H1 (cell line): Measurements from ENCODE around the gene SPI1. TPM values are rescaled to one million over a fixed set of nuclear protein-coding genes. Genes with fewer than 3 reads are reported as not detected.

Experiments used
- CTCF ChIA-PET: fragments of 300-600 bp; sonication (Branson Sonifier 250); formaldehyde crosslinking; loops from one replicate; lab custom pipeline; 2021; ENCODE audit not compliant: partially characterized antibody; lab: Charles Lee
- POLR2A ChIA-PET: fragments of 300-600 bp; sonication (Branson Sonifier 250); formaldehyde crosslinking; loops from one replicate; lab custom pipeline; 2021; ENCODE audit warnings: inconsistent platforms; ENCODE audit not compliant: partially characterized antibody; lab: Charles Lee
- DNase-seq, 2 experiments: peaks; one replicate each; pipeline versions ENCODE4 v3.0.0 to v3.0.0-alpha.2; 2010 to 2022; ENCODE audit warnings: low spot score in 2 of 2, low read depth in 1 of 2, mixed read lengths in 1 of 2
- FAIRE-seq: peaks from 2 replicates; lab custom pipeline; 2011; peaks lifted over from hg19 to GRCh38; lab: Jason Lieb, UNC
- H2AFZ ChIP-seq: 2 replicates; pipeline ENCODE4 v1.8.1; 2012; ENCODE audit warnings: low read length, inconsistent platforms
- H2AK5ac ChIP-seq: 2 replicates; pipeline ENCODE4 v1.6.1; 2013; ENCODE audit warnings: low read depth, low read length
- H2BK120ac ChIP-seq: replicated peaks from 2 replicates; pipeline ENCODE3; 2013; ENCODE audit warnings: low read depth, low read length, inconsistent platforms
- H2BK12ac ChIP-seq: 2 replicates; pipeline ENCODE4 v1.6.1; 2013; ENCODE audit warnings: low read depth, low read length
- H2BK15ac ChIP-seq: 2 replicates; pipeline ENCODE4 v1.6.1; 2013; ENCODE audit warnings: low read length
- H2BK20ac ChIP-seq: 2 replicates; pipeline ENCODE4 v1.6.1; 2013; ENCODE audit warnings: low read length
- H2BK5ac ChIP-seq: 2 replicates; pipeline ENCODE4 v1.6.1; 2013; ENCODE audit warnings: low read depth, low read length
- H3K14ac ChIP-seq: 2 replicates; pipeline ENCODE4 v1.6.1; 2013; ENCODE audit warnings: inconsistent platforms; ENCODE audit not compliant: insufficient read length
- H3K18ac ChIP-seq: 2 replicates; pipeline ENCODE4 v1.6.1; 2013; ENCODE audit warnings: low read length; ENCODE audit errors: extremely low read depth
- H3K23ac ChIP-seq: 2 replicates; pipeline ENCODE4 v1.6.1; 2013; ENCODE audit warnings: inconsistent platforms; ENCODE audit not compliant: insufficient read length
- H3K23me2 ChIP-seq: 2 replicates; pipeline ENCODE4 v1.6.1; 2013; ENCODE audit warnings: low read depth, low read length
- H3K27ac ChIP-seq: 2 replicates; pipeline ENCODE4 v1.6.1; 2011; ENCODE audit warnings: low read depth, low read length, inconsistent platforms
- H3K27me3 ChIP-seq, 4 experiments: replicated peaks in 1 of 4; 1 replicate in 1 of 4; 2 replicates in 3 of 4; pipeline versions ENCODE4 v1.6.1 to v1.8.1; 2011 to 2013; ENCODE audit warnings: low read length in 3 of 4, mild to moderate bottlenecking in 3 of 4, inconsistent platforms in 2 of 4, mixed read lengths in 2 of 4, moderate library complexity in 1 of 4; ENCODE audit not compliant: control insufficient read depth in 3 of 4, insufficient read depth in 3 of 4; ENCODE audit errors: extremely low read depth in 1 of 4
- H3K36me3 ChIP-seq, 4 experiments: 2 replicates each; pipeline versions ENCODE4 v1.6.1 to v1.8.1; 2011 to 2013; ENCODE audit warnings: mild to moderate bottlenecking in 4 of 4, low read length in 3 of 4, moderate library complexity in 2 of 4, control low read depth in 1 of 4, inconsistent platforms in 1 of 4; ENCODE audit not compliant: insufficient read depth in 4 of 4, control insufficient read depth in 2 of 4
- H3K4ac ChIP-seq: replicated peaks from 2 replicates; pipeline ENCODE3; 2013; ENCODE audit warnings: low read length, low read depth, mixed read lengths, inconsistent platforms; ENCODE audit not compliant: insufficient read length
- H3K4me1 ChIP-seq, 4 experiments: replicated peaks in 1 of 4; 1 replicate in 1 of 4; 2 replicates in 3 of 4; pipeline versions ENCODE4 v1.6.1 to v1.8.1; 2011 to 2013; ENCODE audit warnings: low read length in 3 of 4, inconsistent platforms in 2 of 4, mixed read lengths in 1 of 4; ENCODE audit not compliant: insufficient read depth in 4 of 4, control insufficient read depth in 3 of 4
- H3K4me2 ChIP-seq, 2 experiments: 2 replicates each; pipeline versions ENCODE4 v1.6.1 to v1.8.1; 2011 to 2013; ENCODE audit warnings: low read depth in 2 of 2, low read length in 2 of 2, control low read depth in 1 of 2, inconsistent platforms in 1 of 2, mild to moderate bottlenecking in 1 of 2; ENCODE audit not compliant: insufficient read depth in 1 of 2
- H3K4me3 ChIP-seq, 4 experiments: fragments of 200-600, 300-600 bp in 1 of 4; sonication (generic), shearing (Covaris generic), sonication (Bioruptor Twin) in 1 of 4; 2 replicates each; pipeline versions ENCODE4 v1.5.1 to v1.8.1; 2011 to 2016; ENCODE audit warnings: low read length in 4 of 4, low read depth in 3 of 4, control low read depth in 2 of 4, inconsistent platforms in 2 of 4, mild to moderate bottlenecking in 2 of 4, mixed read lengths in 1 of 4, moderate library complexity in 1 of 4; ENCODE audit not compliant: insufficient read depth in 2 of 4; ENCODE audit errors: extremely low read depth in 1 of 4
- H3K56ac ChIP-seq: replicated peaks from 2 replicates; pipeline ENCODE3; 2013; ENCODE audit warnings: low read depth, mild to moderate bottlenecking, mixed read lengths, low read length, inconsistent platforms; ENCODE audit not compliant: insufficient read length
- H3K79me1 ChIP-seq: 2 replicates; pipeline ENCODE4 v1.6.1; 2013; ENCODE audit warnings: low read depth, low read length, control low read depth
- H3K79me2 ChIP-seq, 2 experiments: 2 replicates each; pipeline versions ENCODE4 v1.6.1 to v1.8.1; 2012 to 2013; ENCODE audit warnings: low read length in 2 of 2, mild to moderate bottlenecking in 2 of 2, inconsistent platforms in 1 of 2; ENCODE audit not compliant: insufficient read depth in 2 of 2, control insufficient read depth in 1 of 2
- H3K9ac ChIP-seq, 4 experiments: replicated peaks in 1 of 4; 1 replicate in 1 of 4; 2 replicates in 3 of 4; pipeline versions ENCODE4 v1.6.1 to v1.8.1; 2011 to 2013; ENCODE audit warnings: low read depth in 3 of 4, low read length in 3 of 4, control low read depth in 2 of 4, mild to moderate bottlenecking in 2 of 4, moderate library complexity in 2 of 4, inconsistent platforms in 1 of 4; ENCODE audit errors: extremely low read depth in 1 of 4
- H3K9me3 ChIP-seq, 2 experiments: 2 replicates each; pipeline versions ENCODE4 v1.6.1 to v1.8.1; 2012 to 2013; ENCODE audit warnings: mild to moderate bottlenecking in 2 of 2, moderate library complexity in 2 of 2, control low read depth in 1 of 2, inconsistent platforms in 1 of 2, low read depth in 1 of 2, low read length in 1 of 2, mixed read lengths in 1 of 2; ENCODE audit not compliant: insufficient read depth in 2 of 2
- H4K20me1 ChIP-seq, 2 experiments: replicated peaks in 1 of 2; 2 replicates each; pipeline versions ENCODE3 to v1.8.1; 2011 to 2013; ENCODE audit warnings: inconsistent platforms in 2 of 2, low read length in 2 of 2, mild to moderate bottlenecking in 1 of 2; ENCODE audit not compliant: insufficient read depth in 2 of 2, control insufficient read depth in 1 of 2
- H4K5ac ChIP-seq: 2 replicates; pipeline ENCODE4 v1.6.1; 2013; ENCODE audit warnings: low read length, low read depth, mixed read lengths, inconsistent platforms; ENCODE audit not compliant: insufficient read length
- H4K8ac ChIP-seq: 2 replicates; pipeline ENCODE4 v1.8.0; 2013; ENCODE audit warnings: mild to moderate bottlenecking, moderate library complexity, low read length, inconsistent platforms; ENCODE audit not compliant: insufficient read depth; ENCODE audit errors: extremely low read depth
- H4K91ac ChIP-seq: replicated peaks from 2 replicates; pipeline ENCODE3; 2013; ENCODE audit warnings: low read length, mixed read lengths, inconsistent platforms; ENCODE audit not compliant: insufficient read length
- CHD2 ChIP-seq: IDR thresholded peaks from 2 replicates; pipeline ENCODE4 v1.6.1; 2012; ENCODE audit warnings: low read length, improper control_type of control experiment
- CTBP2 ChIP-seq: IDR thresholded peaks from 2 replicates; pipeline ENCODE4 v1.7.0; 2011; ENCODE audit warnings: borderline replicate concordance, mild to moderate bottlenecking, moderate library complexity, mixed read lengths, low read length; ENCODE audit not compliant: insufficient read depth, insufficient read length
- GABPA ChIP-seq: IDR thresholded peaks from 2 replicates; pipeline ENCODE4 v1.6.1; 2011; ENCODE audit warnings: mild to moderate bottlenecking, low read length, moderate library complexity, borderline replicate concordance; ENCODE audit not compliant: insufficient read depth
- GTF2F1 ChIP-seq: IDR thresholded peaks from 2 replicates; pipeline ENCODE4 v1.6.1; 2012; ENCODE audit warnings: low read depth, low read length, improper control_type of control experiment, borderline replicate concordance
- POLR2A ChIP-seq, 2 experiments: IDR thresholded peaks; 1 replicate in 1 of 2; 2 replicates in 1 of 2; pipeline ENCODE4 v1.6.1; 2011; ENCODE audit warnings: low read depth in 2 of 2, low read length in 2 of 2, mild to moderate bottlenecking in 2 of 2; ENCODE audit errors: control extremely low read depth in 1 of 2
- POU5F1 ChIP-seq: IDR thresholded peaks from 2 replicates; pipeline ENCODE4 v1.6.1; 2011; ENCODE audit warnings: low read depth, mild to moderate bottlenecking, low read length, moderate library complexity
- RXRA ChIP-seq: IDR thresholded peaks from 2 replicates; pipeline ENCODE4 v1.6.1; 2011; ENCODE audit warnings: low read depth, mild to moderate bottlenecking, low read length, moderate library complexity; ENCODE audit not compliant: insufficient read depth
- SP1 ChIP-seq: IDR thresholded peaks from 2 replicates; pipeline ENCODE4 v1.6.1; 2011; ENCODE audit warnings: low read depth, low read length
- SRF ChIP-seq: IDR thresholded peaks from 2 replicates; pipeline ENCODE4 v1.6.1; 2011; ENCODE audit warnings: mild to moderate bottlenecking, low read depth, low read length, moderate library complexity
- SUZ12 ChIP-seq: fragments of 200-600 bp; sonication (generic); IDR thresholded peaks from 2 replicates; pipeline ENCODE4 v1.6.1; 2012; ENCODE audit warnings: mild to moderate bottlenecking, inconsistent platforms, low read length, moderate library complexity, mixed read lengths
- TBP ChIP-seq: IDR thresholded peaks from 2 replicates; pipeline ENCODE4 v1.6.1; 2011; ENCODE audit warnings: low read depth, low read length, improper control_type of control experiment
- WGBS, 2 experiments: shearing (Covaris generic) in 1 of 2; methylation state at CpG; one replicate each; pipeline versions ENCODE4 v1.1.6 to v1.1.7; 2013 to 2015; ENCODE audit warnings: low lambda C conversion rate in 2 of 2, mixed read lengths in 2 of 2, inconsistent platforms in 1 of 2, low coverage in 1 of 2, missing lambda C conversion rate in 1 of 2; ENCODE audit not compliant: insufficient replicate concordance in 2 of 2, insufficient coverage in 1 of 2, insufficient read length in 1 of 2; ENCODE audit errors: extremely low coverage in 1 of 2, missing lambda C conversion rate in 1 of 2; 5-methylcytosine and 5-hydroxymethylcytosine counted together
- polyA plus RNA-seq, 7 experiments: library from polyadenylated mRNA; depleted of rRNA in 3 of 7; stranded (reverse) in 5 of 7; unstranded in 2 of 7; fragments of >200 nt in 5 of 7; fragments of 200-250 nt in 2 of 7; gene quantifications; 1 replicate in 5 of 7; 2 replicates in 1 of 7; 4 replicates in 1 of 7; pipeline versions ENCODE4 v1.2.1 to v1.2.3, GENCODE V29; 2011 to 2013; ENCODE audit warnings: missing spikeins in 2 of 7, mixed read lengths in 2 of 7
- total RNA-seq: library from RNA; stranded (reverse); fragmentation: NEBNext Ultra II Directional; extraction: Animal tissue kit (Norgen Biotek cat#: 25700); gene quantifications from 2 replicates; pipeline ENCODE4 v1.2.1, GENCODE V29; 2021

The SPI1 gene
- total and polyA plus RNA-seq, 2 of the 8 experiments (the other 6 are each of a cell fraction or from before 2014, with no cell fraction given): 0.12 TPM; not detected in 1

DNA sequence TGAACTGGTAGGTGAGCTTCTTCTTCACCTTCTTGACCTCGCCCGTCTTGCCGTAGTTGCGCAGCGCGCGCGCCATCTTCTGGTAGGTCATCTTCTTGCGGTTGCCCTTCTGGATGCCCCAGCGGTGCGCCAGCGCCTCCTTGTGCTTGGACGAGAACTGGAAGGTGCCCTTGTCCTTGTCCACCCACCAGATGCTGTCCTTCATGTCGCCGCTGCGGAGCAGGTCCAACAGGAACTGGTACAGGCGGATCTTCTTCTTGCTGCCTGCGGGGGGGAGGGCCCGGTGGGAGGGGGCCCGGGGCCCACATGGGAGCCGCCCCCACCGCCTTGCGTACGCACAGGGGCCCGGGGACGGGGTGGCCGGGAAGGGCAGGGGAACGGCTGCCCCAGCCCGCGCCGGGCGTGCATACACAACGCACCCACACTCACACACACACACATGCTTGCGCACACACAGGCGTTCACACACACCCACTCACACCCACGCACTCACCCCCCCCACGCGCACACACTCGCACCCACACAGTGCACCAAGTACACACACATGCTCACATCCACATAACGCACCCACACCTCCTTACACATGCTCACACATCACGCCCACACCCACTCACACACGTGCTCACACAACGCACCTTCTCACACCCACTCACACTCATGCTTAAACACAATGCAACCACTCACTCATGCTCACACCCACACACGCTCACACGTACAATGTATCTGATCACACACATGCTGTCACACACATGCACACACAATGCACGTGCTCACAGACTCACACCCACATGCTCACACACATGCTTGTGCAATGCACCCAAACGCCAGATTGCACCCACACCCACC is 22.8 kb downstream of the SPI1 start:
- H3K79me2 ChIP-seq: no peaks in the 10 kb centered on the region
- H4K5ac ChIP-seq: no peak overlapping the region
- H3K56ac ChIP-seq: no peak overlapping the region
- 44 to 100% methylated on average over 2 to 28 of the region's 47 CpGs for WGBS, 2 experiments
- FAIRE-seq (peak; percentile 80), DNase-seq (peak; percentile 95 to 100)
- peak overlapping the region; percentile 55 for H3K4ac ChIP-seq
- H2BK15ac ChIP-seq: peak overlapping the region; percentile 97
- no peak overlapping the region for H2AFZ ChIP-seq
- H2BK120ac ChIP-seq: no peak overlapping the region
- ChIA-PET POLR2A (interaction anchor here (0.7 to 1.6 kb wide), 7 partner anchors 23 to 100 kb away, joined by 3 read pairs; no protein-coding TSS in a partner anchor), CTCF (interaction anchor here (0.6 to 2.6 kb wide), 55 partner anchors 8 to 226 kb away, joined by 3 to 32 read pairs (median 4); partner anchors contain the start of genes ACP2 and NR1H3)
- no peak overlapping the region; the same call in 1 of the 2 replicates for H4K8ac ChIP-seq
- H3K4me1 ChIP-seq: peaks cover 0 to 12% (median 5%) of the 10 kb centered on the region in 4 experiments; a peak in 6 of 7 replicates
- H3K23ac ChIP-seq: no peak overlapping the region
- no peak overlapping the region for H3K27ac ChIP-seq
- H2BK20ac ChIP-seq: 0 out of 2 replicates have a peak overlapping the region, but pooled peaks have one; percentile 51
- peak overlapping the region; percentile 90 for H4K91ac ChIP-seq
- H4K20me1 ChIP-seq: peaks cover 0 to 12% of the 10 kb centered on the region in 2 experiments
- peaks cover 0 to 5% of the 10 kb centered on the region in 2 experiments; a peak in 1 of 4 replicates for H3K9me3 ChIP-seq
- H3K4me2 ChIP-seq: peak overlapping the region in 1 of 2 experiments; percentile 60; a peak in 2 of 4 replicates
- H2BK12ac ChIP-seq: peak overlapping the region; percentile 73; the same call in 1 of the 2 replicates
- H3K79me1 ChIP-seq: 0 out of 2 replicates have a peak, but pooled peaks cover 2% of the 10 kb centered on the region
- H3K27me3 ChIP-seq: no peaks in the 10 kb centered on the region
- peak overlapping the region; percentile 94 for H2AK5ac ChIP-seq
- H3K18ac ChIP-seq: 0 out of 2 replicates have a peak overlapping the region, but pooled peaks have one; percentile 78
- H3K36me3 ChIP-seq: no peaks in the 10 kb centered on the region; a peak in 1 of 8 replicates
- peak overlapping the region; percentile 41 for H2BK5ac ChIP-seq
- H3K23me2 ChIP-seq: peaks cover 16% of the 10 kb centered on the region
- H3K4me3 ChIP-seq: peak overlapping the region; percentile 5 to 59 (median 18); a peak in 5 of 8 replicates
- no peak overlapping the region; a peak in 1 of 7 replicates for H3K9ac ChIP-seq
- H3K14ac ChIP-seq: no peak overlapping the region
- TF ChIP-seq POLR2A (IDR thresholded peaks at IDR 0.05; ENCODE audit: control extremely low read depth in 1 of 2, low read depth in 2 of 2, low read length in 2 of 2): peak in 1 of 2 experiments; percentile 64; a peak in 1 of 3 replicates
- TF ChIP-seq SP1: no peak
- no peak for TF ChIP-seq SRF
- TF ChIP-seq POU5F1: no peak
- no peak for TF ChIP-seq CHD2
- no peak for TF ChIP-seq SUZ12
- peak; percentile 45; the same call in 1 of the 2 replicates for TF ChIP-seq TBP
- no peak for TF ChIP-seq RXRA
- no peak for TF ChIP-seq CTBP2
- TF ChIP-seq GABPA: peak; percentile 60; the same call in 1 of the 2 replicates
- TF ChIP-seq GTF2F1: no peak
